NCI-H2227 treated with DMSO at 0.1 percent for 48 hours (cell line): Measurements from ENCODE around the gene KCNK18.
"Not testable (repeated sequence)": the region's sequence is repeated elsewhere in the genome, so short reads cannot be mapped to it uniquely, and the experiment has no call there.

Experiments used
- DNase-seq: peaks from one replicate; lab custom pipeline; 2025; lab: John Stamatoyannopoulos, UW

Gene KCNK18

GRCh38 chr10:117221156-117221711 is 23.9 kb downstream of the KCNK18 start:
- DNase-seq = no peak

GRCh38 chr10:117222552-117222951 is 25.3 kb downstream of the KCNK18 start:
- no peak for DNase-seq

- no peak for DNase-seq
These were observed 25.8 kb downstream of the KCNK18 start for GRCh38 chr10:117222976-117223692.

GRCh38 chr10:117223693-117224430 is 26.6 kb downstream of the KCNK18 start:
- no peak for DNase-seq

- no peak for DNase-seq
These were observed 27.6 kb downstream of the KCNK18 start for GRCh38 chr10:117224881-117225280.

- no peak for DNase-seq
These were observed 29.6 kb downstream of the KCNK18 start for GRCh38 chr10:117226813-117227451.

- no peak for DNase-seq
These were observed 30.9 kb downstream of the KCNK18 start for GRCh38 chr10:117228210-117228609.

- DNase-seq = not testable (repeated sequence)
These were observed 32.8 kb downstream of the KCNK18 start for GRCh38 chr10:117230107-117230506.

GRCh38 chr10:117237401-117237991 is 40.2 kb downstream of the KCNK18 start:
- no peak for DNase-seq

- no peak for DNase-seq
These were observed 41.8 kb downstream of the KCNK18 start for GRCh38 chr10:117239051-117239450.

GRCh38 chr10:117239721-117240620 is 42.7 kb downstream of the KCNK18 start:
- DNase-seq = no peak

- no peak for DNase-seq
These were observed 43.6 kb downstream of the KCNK18 start, which contains the start of gene SLC18A2 for GRCh38 chr10:117240621-117241529. Gene SLC18A2 (plus strand): TSS chr10:117241114. CDS start chr10:117241694, 580 bp downstream.

- no peak for DNase-seq
These were observed 44.5 kb downstream of the KCNK18 start for GRCh38 chr10:117241541-117242462.

- DNase-seq = no peak
These were observed 45.2 kb downstream of the KCNK18 start for GRCh38 chr10:117242463-117242832.

- no peak for DNase-seq
These were observed 49.8 kb downstream of the KCNK18 start for GRCh38 chr10:117246997-117247671.

GRCh38 chr10:117248750-117249465 is 51.6 kb downstream of the KCNK18 start:
- no peak for DNase-seq

- no peak for DNase-seq
These were observed 52.3 kb downstream of the KCNK18 start for GRCh38 chr10:117249493-117250093.
